GM12801 (cell line): ENCODE measurements around the gene ZBTB20.

Experiments used
- CTCF ChIP-seq: IDR thresholded peaks from one replicate; pipeline ENCODE4 v1.5.1; 2011; ENCODE audit warnings: control low read depth; ENCODE audit not compliant: insufficient read length; ENCODE audit errors: extremely low read depth

ZBTB20 gene

GRCh38 chr3:114671741-114672510 lies 475.2 kb downstream of the ZBTB20 start:
- TF ChIP-seq CTCF, result no peak

- no peak for TF ChIP-seq CTCF
These were observed 477.5 kb downstream of the ZBTB20 start for GRCh38 chr3:114669614-114670013.

GRCh38 chr3:114668099-114668498 lies 479.0 kb downstream of the ZBTB20 start:
- no peak for TF ChIP-seq CTCF

- TF ChIP-seq CTCF, result no peak
These were observed 480.5 kb downstream of the ZBTB20 start for GRCh38 chr3:114666623-114667022.

- TF ChIP-seq CTCF, result no peak
These were observed 483.1 kb downstream of the ZBTB20 start for GRCh38 chr3:114664006-114664405.

GRCh38 chr3:114660808-114661207 lies 486.3 kb downstream of the ZBTB20 start:
- no peak for TF ChIP-seq CTCF

GRCh38 chr3:114660124-114660523 lies 487.0 kb downstream of the ZBTB20 start:
- TF ChIP-seq CTCF, result no peak
